ENCODE data around the gene NKX2-3.

Gene NKX2-3

DNA sequence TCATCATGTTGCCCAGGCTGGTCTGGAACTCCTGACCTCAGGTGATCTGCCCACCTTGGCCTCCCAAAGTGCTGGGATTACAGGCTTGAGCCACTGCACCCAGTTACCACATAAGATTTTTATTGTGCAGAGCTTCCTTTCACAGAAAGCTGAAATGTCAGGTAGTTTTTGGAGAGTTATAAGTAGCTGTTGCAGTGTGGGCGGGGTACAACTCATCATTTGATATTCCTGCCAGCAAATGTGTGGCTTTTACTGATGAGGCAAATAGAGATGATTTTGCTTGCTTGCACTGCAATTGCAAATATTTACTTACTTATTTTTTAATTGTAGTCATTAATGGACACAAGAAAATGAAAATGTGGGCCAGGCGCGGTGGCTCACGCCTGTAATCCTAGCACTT lies 32.4 kb downstream of the NKX2-3 start:
- Histone ChIP-seq H3K4me1 (ENCODE audit: control insufficient read depth, insufficient read depth, low read length) (peaks cover 5% of the 10 kb centered on the region), H3K9me3 (ENCODE audit: control insufficient read depth, insufficient read depth, low read depth, low read length) (no peaks in the 10 kb centered on the region), H3K4me3 (ENCODE audit: low read depth, low read length) (no peak overlapping the region), H3K36me3 (ENCODE audit: control insufficient read depth in 2 of 2, insufficient read depth in 1 of 2, low read length in 2 of 2) (no peaks in the 10 kb centered on the region), H3K27ac (ENCODE audit: extremely low read depth, low read depth, low read length) (no peak overlapping the region)
- ChIA-PET CTCF (interaction anchor here (0.6 to 9.2 kb wide), 3 partner anchors 33 to 126 kb away, joined by 3 to 98 read pairs (median 3); partner anchors contain the start of gene NKX2-3), POLR2A (no interaction called here)
- TF ChIP-seq BCL11A (tag by site-specific recombination; IDR thresholded peaks at IDR 0.05; ENCODE audit: low read depth) (no peak), ZNF146 (tag by site-specific recombination; IDR thresholded peaks at IDR 0.05) (no peak), ZSCAN4 (tag by site-specific recombination; IDR thresholded peaks at IDR 0.05) (no peak), ZNF366 (tag by site-specific recombination; conservative IDR thresholded peaks at IDR 0.05) (no peak), ZEB2 (tag by site-specific recombination; IDR thresholded peaks at IDR 0.05) (no peak), ZNF473 (tag by site-specific recombination; IDR thresholded peaks at IDR 0.05) (no peak), ZNF416 (tag by site-specific recombination; IDR thresholded peaks at IDR 0.05) (no peak), ZBTB26 (tag by site-specific recombination; optimal IDR thresholded peaks at IDR 0.05) (no peak), ZNF585B (tag by site-specific recombination; IDR thresholded peaks at IDR 0.05) (no peak), ZSCAN16 (tag by site-specific recombination; IDR thresholded peaks at IDR 0.05) (no peak), ZNF843 (tag by site-specific recombination; IDR thresholded peaks at IDR 0.05) (no peak), ZNF433 (tag by site-specific recombination; IDR thresholded peaks at IDR 0.05; ENCODE audit: low read depth) (no peak), ZNF48 (tag by site-specific recombination; IDR thresholded peaks at IDR 0.05) (no peak), GLIS2 (tag by site-specific recombination; IDR thresholded peaks at IDR 0.05) (no peak), ZNF660 (tag by site-specific recombination; IDR thresholded peaks at IDR 0.05) (no peak), ZNF239 (tag by site-specific recombination; IDR thresholded peaks at IDR 0.05) (no peak), ZNF19 (tag by site-specific recombination; IDR thresholded peaks at IDR 0.05; ENCODE audit: low read depth) (no peak), ZNF623 (tag by site-specific recombination; IDR thresholded peaks at IDR 0.05) (no peak)
- TF ChIP-seq, protein P1, sequence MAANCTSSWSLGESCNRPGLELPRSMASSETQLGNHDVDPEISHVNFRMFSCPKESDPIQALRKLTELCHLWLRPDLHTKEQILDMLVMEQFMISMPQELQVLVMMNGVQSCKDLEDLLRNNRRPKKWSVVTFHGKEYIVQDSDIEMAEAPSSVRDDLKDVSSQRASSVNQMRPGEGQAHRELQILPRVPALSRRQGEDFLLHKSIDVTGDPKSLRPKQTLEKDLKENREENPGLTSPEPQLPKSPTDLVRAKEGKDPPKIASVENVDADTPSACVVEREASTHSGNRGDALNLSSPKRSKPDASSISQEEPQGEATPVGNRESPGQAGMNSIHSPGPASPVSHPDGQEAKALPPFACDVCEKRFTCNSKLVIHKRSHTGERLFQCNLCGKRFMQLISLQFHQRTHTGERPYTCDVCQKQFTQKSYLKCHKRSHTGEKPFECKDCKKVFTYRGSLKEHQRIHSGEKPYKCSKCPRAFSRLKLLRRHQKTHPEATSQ (tag by site-specific recombination; IDR thresholded peaks at IDR 0.05) = no peak

GRCh38 chr10:99569253-99569939 lies 36.7 kb downstream of the NKX2-3 start:
- POLR2A ChIA-PET = no interaction called here
- Histone ChIP-seq H3K27ac (ENCODE audit: extremely low read depth, low read depth, low read length) (no peak overlapping the region), H3K4me1 (ENCODE audit: control insufficient read depth, insufficient read depth, low read length) (peaks cover 1% of the 10 kb centered on the region; the same call in 1 of the 2 replicates), H3K9me3 (ENCODE audit: control insufficient read depth, insufficient read depth, low read depth, low read length) (no peaks in the 10 kb centered on the region), H3K36me3 (ENCODE audit: control insufficient read depth in 2 of 2, insufficient read depth in 1 of 2, low read length in 2 of 2) (no peaks in the 10 kb centered on the region), H3K4me3 (ENCODE audit: low read depth, low read length) (no peak overlapping the region)
- CTCF ChIA-PET = interaction anchor here (1.0 to 1.2 kb wide), 2 partner anchors 8 to 11 kb away, joined by 6 to 9 read pairs; no protein-coding TSS in a partner anchor
- no peak for TF ChIP-seq HIC1 (tag by site-specific recombination; IDR thresholded peaks at IDR 0.05)
- TF ChIP-seq SP3 (tag by site-specific recombination; IDR thresholded peaks at IDR 0.05) = no peak
- TF ChIP-seq ZSCAN16 (tag by site-specific recombination; IDR thresholded peaks at IDR 0.05) = no peak
- TF ChIP-seq ATF2 (tag by site-specific recombination; IDR thresholded peaks at IDR 0.05; ENCODE audit: low read depth) = no peak
- TF ChIP-seq REPIN1 (tag by site-specific recombination; IDR thresholded peaks at IDR 0.05; ENCODE audit: low read depth) = no peak
- TF ChIP-seq ZNF521 (tag by site-specific recombination; IDR thresholded peaks at IDR 0.05) = no peak
- TF ChIP-seq ZNF2 (tag by site-specific recombination; IDR thresholded peaks at IDR 0.05) = no peak
